ENCODE results near the gene PCDHGA12. TPM values are rescaled to one million over a fixed set of nuclear protein-coding genes. Genes with fewer than 3 reads are reported as not detected.

The PCDHGA12 gene
- total and polyA plus RNA-seq, 2 of the 8 experiments (the other 6 are each of a cell fraction or from before 2014, with no cell fraction given): 0.88 to 1.3 TPM

DNA sequence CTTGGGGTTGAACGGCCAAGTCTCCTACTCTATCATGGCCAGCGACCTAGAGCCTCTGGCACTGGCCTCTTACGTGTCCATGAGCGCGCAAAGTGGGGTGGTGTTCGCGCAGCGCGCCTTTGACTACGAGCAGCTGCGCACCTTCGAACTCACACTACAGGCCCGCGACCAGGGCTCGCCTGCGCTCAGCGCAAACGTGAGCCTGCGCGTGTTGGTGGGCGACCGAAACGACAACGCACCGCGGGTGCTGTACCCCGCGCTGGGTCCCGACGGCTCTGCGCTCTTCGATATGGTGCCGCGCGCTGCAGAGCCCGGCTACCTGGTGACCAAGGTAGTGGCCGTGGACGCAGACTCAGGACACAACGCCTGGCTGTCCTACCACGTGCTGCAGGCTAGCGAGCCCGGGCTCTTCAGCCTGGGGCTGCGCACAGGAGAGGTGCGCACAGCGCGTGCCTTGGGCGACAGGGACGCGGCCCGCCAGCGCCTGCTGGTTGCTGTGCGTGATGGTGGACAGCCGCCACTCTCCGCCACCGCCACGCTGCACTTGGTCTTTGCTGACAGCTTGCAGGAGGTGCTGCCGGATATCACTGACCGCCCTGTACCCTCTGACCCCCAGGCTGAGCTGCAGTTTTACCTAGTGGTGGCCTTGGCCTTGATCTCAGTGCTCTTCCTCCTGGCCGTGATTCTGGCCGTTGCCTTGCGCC is 30.6 kb upstream of the PCDHGA12 start:
- H2BK12ac ChIP-seq (ENCODE audit: low read depth, low read length): no peak overlapping the region
- H3K79me1 ChIP-seq (ENCODE audit: low read depth, low read length): no peaks in the 10 kb centered on the region
- H3K4me2 ChIP-seq (ENCODE audit: insufficient read depth in 1 of 2, low read depth in 2 of 2, low read length in 2 of 2): no peak overlapping the region
- H3K56ac ChIP-seq (replicated peaks; ENCODE audit: insufficient read length, low read depth, low read length): no peak overlapping the region
- H3K4ac ChIP-seq (replicated peaks; ENCODE audit: insufficient read length, low read depth, low read length): no peak overlapping the region
- no peaks in the 10 kb centered on the region for H3K79me2 ChIP-seq (ENCODE audit: control insufficient read depth in 1 of 2, insufficient read depth in 2 of 2, low read length in 2 of 2)
- CTCF ChIA-PET (ENCODE audit: partially characterized antibody): interaction anchor here (0.7 to 2.3 kb wide), 5 partner anchors 10 to 164 kb away, joined by 3 to 7 read pairs (median 4); partner anchors contain the start of genes PCDHGB4 and PCDHGB7
- H3K9ac ChIP-seq (replicated peaks in 1 of 4; ENCODE audit: extremely low read depth in 1 of 4, low read depth in 3 of 4, low read length in 3 of 4): no peak overlapping the region
- H3K36me3 ChIP-seq (ENCODE audit: control insufficient read depth in 2 of 4, insufficient read depth in 4 of 4, low read length in 3 of 4): peaks cover 0 to 12% (median 0%) of the 10 kb centered on the region in 4 experiments; a peak in 1 of 8 replicates
- H3K4me1 ChIP-seq (replicated peaks in 1 of 4; ENCODE audit: control insufficient read depth in 3 of 4, insufficient read depth in 4 of 4, low read length in 3 of 4): no peaks in the 10 kb centered on the region
- no peak overlapping the region for H2BK120ac ChIP-seq (replicated peaks; ENCODE audit: low read depth, low read length)
- H2BK15ac ChIP-seq (ENCODE audit: low read length): no peak overlapping the region
- H2AFZ ChIP-seq (ENCODE audit: low read length): no peak overlapping the region
- no peak overlapping the region for H4K5ac ChIP-seq (ENCODE audit: insufficient read length, low read depth, low read length)
- no peak for DNase-seq (ENCODE audit: low read depth in 1 of 2, low spot score in 2 of 2)
- H2BK20ac ChIP-seq (ENCODE audit: low read length): no peak overlapping the region
- no peak overlapping the region for H3K27ac ChIP-seq (ENCODE audit: low read depth, low read length)
- no peak overlapping the region for H3K18ac ChIP-seq (ENCODE audit: extremely low read depth, low read length)
- H3K14ac ChIP-seq (ENCODE audit: insufficient read length): no peak overlapping the region
- no peaks in the 10 kb centered on the region for H4K20me1 ChIP-seq (replicated peaks in 1 of 2; ENCODE audit: control insufficient read depth in 1 of 2, insufficient read depth in 2 of 2, low read length in 2 of 2)
- no peak overlapping the region for H3K23ac ChIP-seq (ENCODE audit: insufficient read length)
- 95% methylated on average over 55 of the region's 61 CpGs; no CpG with 5 or more reads in 1 of the 2 experiments for WGBS, 2 experiments (ENCODE audit: extremely low coverage in 1 of 2, insufficient coverage in 1 of 2, insufficient read length in 1 of 2, insufficient replicate concordance in 2 of 2, low coverage in 1 of 2, low lambda C conversion rate in 2 of 2, missing lambda C conversion rate in 1 of 2)
- H3K23me2 ChIP-seq (ENCODE audit: low read depth, low read length): no peaks in the 10 kb centered on the region
- no peak overlapping the region for H2BK5ac ChIP-seq (ENCODE audit: low read depth, low read length)
- H2AK5ac ChIP-seq (ENCODE audit: low read depth, low read length): no peak overlapping the region
- no peak overlapping the region for H3K4me3 ChIP-seq (ENCODE audit: extremely low read depth in 1 of 4, insufficient read depth in 2 of 4, low read depth in 3 of 4, low read length in 4 of 4)
- H4K8ac ChIP-seq (ENCODE audit: extremely low read depth, insufficient read depth, low read length): no peak overlapping the region
- peaks cover 40 to 51% of the 10 kb centered on the region in 2 experiments for H3K9me3 ChIP-seq (ENCODE audit: insufficient read depth in 2 of 2, low read depth in 1 of 2, low read length in 1 of 2)
- no peak for FAIRE-seq
- POLR2A ChIA-PET (ENCODE audit: partially characterized antibody): no interaction called here
- H4K91ac ChIP-seq (replicated peaks; ENCODE audit: insufficient read length, low read length): no peak overlapping the region
- no peaks in the 10 kb centered on the region for H3K27me3 ChIP-seq (replicated peaks in 1 of 4; ENCODE audit: control insufficient read depth in 3 of 4, extremely low read depth in 1 of 4, insufficient read depth in 3 of 4, low read length in 3 of 4)
- TF ChIP-seq TAF7 (optimal IDR thresholded peaks at IDR 0.05; ENCODE audit: borderline replicate concordance, low read depth, low read length) (no peak), PHF8 (conservative IDR thresholded peaks at IDR 0.05; ENCODE audit: low read depth, low read length) (no peak), KDM4A (IDR thresholded peaks at IDR 0.05; ENCODE audit: low read depth, low read length, severe bottlenecking) (no peak), RBBP5 (IDR thresholded peaks at IDR 0.05; ENCODE audit: borderline replicate concordance, low read depth, low read length) (no peak), TCF12 (IDR thresholded peaks at IDR 0.05; ENCODE audit: low read depth, low read length) (no peak), NRF1 (IDR thresholded peaks at IDR 0.05; ENCODE audit: low read depth, low read length) (no peak), SIX5 (IDR thresholded peaks at IDR 0.05; ENCODE audit: low read depth, low read length) (no peak), ASH2L (IDR thresholded peaks at IDR 0.05; ENCODE audit: low read length) (no peak), SP1 (IDR thresholded peaks at IDR 0.05; ENCODE audit: low read depth, low read length) (no peak), CBX5 (IDR thresholded peaks at IDR 0.05; ENCODE audit: low read depth, low read length) (no peak)
- TF ChIP-seq, protein P1, sequence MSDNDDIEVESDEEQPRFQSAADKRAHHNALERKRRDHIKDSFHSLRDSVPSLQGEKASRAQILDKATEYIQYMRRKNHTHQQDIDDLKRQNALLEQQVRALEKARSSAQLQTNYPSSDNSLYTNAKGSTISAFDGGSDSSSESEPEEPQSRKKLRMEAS (IDR thresholded peaks at IDR 0.05): no peak
- TF ChIP-seq, protein P2, sequence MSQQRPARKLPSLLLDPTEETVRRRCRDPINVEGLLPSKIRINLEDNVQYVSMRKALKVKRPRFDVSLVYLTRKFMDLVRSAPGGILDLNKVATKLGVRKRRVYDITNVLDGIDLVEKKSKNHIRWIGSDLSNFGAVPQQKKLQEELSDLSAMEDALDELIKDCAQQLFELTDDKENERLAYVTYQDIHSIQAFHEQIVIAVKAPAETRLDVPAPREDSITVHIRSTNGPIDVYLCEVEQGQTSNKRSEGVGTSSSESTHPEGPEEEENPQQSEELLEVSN (IDR thresholded peaks at IDR 0.05): no peak
